Endothelial cell of umbilical vein (primary cell): ENCODE results near the gene TRIP11. TPM values are rescaled to one million over a fixed set of nuclear protein-coding genes. Genes with fewer than 3 reads are reported as not detected.

Experiments used
- BruUV-seq: library from RNA; stranded (reverse); fragments of 400-500 nt; replicated peaks from 2 replicates; lab custom pipeline; 2021; lab: Mats Ljungman, UMichigan
- CTCF ChIA-PET: fragments of 300-600, 350-600 bp; sonication (Branson Sonifier 250); formaldehyde crosslinking; loops from one replicate; lab custom pipeline; 2021; ENCODE audit warnings: antibody characterized with exemption, inconsistent platforms; lab: Charles Lee
- POLR2A ChIA-PET: fragments of 300-600, 350-600 bp; sonication (Branson Sonifier 250); formaldehyde crosslinking; loops from one replicate; lab custom pipeline; 2021; ENCODE audit warnings: antibody characterized with exemption, inconsistent platforms; lab: Charles Lee
- DNase-seq: peaks from one replicate; pipeline ENCODE4 v3.0.0-alpha.2; 2011; ENCODE audit warnings: low read depth, low spot score
- FAIRE-seq: peaks from 2 replicates; lab custom pipeline; 2011; peaks lifted over from hg19 to GRCh38; lab: Jason Lieb, UNC
- H2AFZ ChIP-seq: 2 replicates; pipeline ENCODE4 v1.6.0; 2012; ENCODE audit warnings: low read depth, low read length, control low read depth, inconsistent platforms
- H3K27ac ChIP-seq: 2 replicates; pipeline ENCODE4 v1.5.1; 2011; ENCODE audit warnings: low read depth, mild to moderate bottlenecking, control low read depth, low read length, moderate library complexity; ENCODE audit not compliant: insufficient read depth
- H3K27me3 ChIP-seq, 2 experiments: 2 replicates each; pipeline versions ENCODE4 v1.6.0 to v1.6.1; 2011; ENCODE audit warnings: low read length in 2 of 2, mixed read lengths in 1 of 2; ENCODE audit not compliant: control insufficient read depth in 2 of 2, insufficient read depth in 2 of 2
- H3K36me3 ChIP-seq, 2 experiments: 2 replicates in 1 of 2; 3 replicates in 1 of 2; pipeline ENCODE4 v1.5.1; 2011; ENCODE audit warnings: low read length in 2 of 2, mild to moderate bottlenecking in 1 of 2, moderate library complexity in 1 of 2; ENCODE audit not compliant: control insufficient read depth in 2 of 2, insufficient read depth in 2 of 2; ENCODE audit errors: extremely low read depth in 1 of 2
- H3K4me1 ChIP-seq: 3 replicates; pipeline ENCODE4 v1.5.1; 2011; ENCODE audit warnings: mild to moderate bottlenecking, low read length; ENCODE audit not compliant: control insufficient read depth, insufficient read depth; ENCODE audit errors: extremely low read depth
- H3K4me2 ChIP-seq: 2 replicates; pipeline ENCODE4 v1.6.1; 2011; ENCODE audit warnings: low read length, control low read depth, mixed read lengths; ENCODE audit not compliant: insufficient read depth
- H3K4me3 ChIP-seq, 3 experiments: fragments of 200-600 bp in 1 of 3; sonication (generic), shearing (Covaris generic) in 1 of 3; replicated peaks in 1 of 3; 2 replicates each; pipeline ENCODE4 v1.5.1; 2011 to 2016; ENCODE audit warnings: control low read depth in 3 of 3, low read length in 3 of 3, mild to moderate bottlenecking in 2 of 3, inconsistent platforms in 1 of 3, low read depth in 1 of 3, moderate library complexity in 1 of 3; ENCODE audit not compliant: insufficient read depth in 1 of 3
- H3K79me2 ChIP-seq: 2 replicates; pipeline ENCODE4 v1.6.0; 2012; ENCODE audit warnings: low read length, inconsistent platforms; ENCODE audit not compliant: control insufficient read depth, insufficient read depth
- H3K9ac ChIP-seq: replicated peaks from 2 replicates; pipeline ENCODE3; 2011; ENCODE audit warnings: low read length, control low read depth; ENCODE audit not compliant: insufficient read depth; ENCODE audit errors: extremely low read depth
- H3K9me1 ChIP-seq: replicated peaks from 3 replicates; pipeline ENCODE4 v1.6.0; 2011; ENCODE audit warnings: mild to moderate bottlenecking, low read length; ENCODE audit not compliant: control insufficient read depth, insufficient read depth; ENCODE audit errors: extremely low read depth
- H3K9me3 ChIP-seq: replicated peaks from 2 replicates; pipeline ENCODE4 v1.5.1; 2012; ENCODE audit warnings: low read length, inconsistent platforms; ENCODE audit not compliant: control insufficient read depth, insufficient read depth
- H4K20me1 ChIP-seq: replicated peaks from 2 replicates; pipeline ENCODE3; 2011; ENCODE audit warnings: mild to moderate bottlenecking, low read length; ENCODE audit not compliant: control insufficient read depth, insufficient read depth; ENCODE audit errors: extremely low read depth
- EZH2 ChIP-seq: IDR thresholded peaks from 2 replicates; pipeline ENCODE4 v1.6.1; 2012; ENCODE audit warnings: borderline replicate concordance, low read depth, mild to moderate bottlenecking, moderate library complexity, low read length, inconsistent platforms; ENCODE audit not compliant: severe bottlenecking
- FOS ChIP-seq: IDR thresholded peaks from 2 replicates; pipeline ENCODE4 v1.6.1; 2011; ENCODE audit warnings: mild to moderate bottlenecking, low read length, moderate library complexity, borderline replicate concordance; ENCODE audit not compliant: insufficient read depth
- GATA2 ChIP-seq: IDR thresholded peaks from 2 replicates; pipeline ENCODE4 v1.7.0; 2011; ENCODE audit warnings: low read depth, mild to moderate bottlenecking, moderate library complexity, mixed read lengths, low read length; ENCODE audit not compliant: insufficient read length, insufficient read depth
- JUN ChIP-seq: IDR thresholded peaks from 2 replicates; pipeline ENCODE4 v1.6.1; 2011; ENCODE audit warnings: borderline replicate concordance, low read depth; ENCODE audit not compliant: insufficient read length, insufficient read depth
- MAX ChIP-seq: IDR thresholded peaks from 2 replicates; pipeline ENCODE4 v1.6.1; 2011; ENCODE audit not compliant: insufficient read depth, insufficient read length
- MYC ChIP-seq: IDR thresholded peaks from one replicate; pipeline ENCODE4 v1.6.1; 2011; ENCODE audit warnings: mild to moderate bottlenecking, low read depth, low read length
- POLR2A ChIP-seq: IDR thresholded peaks from 2 replicates; pipeline ENCODE4 v1.6.1; 2012; ENCODE audit warnings: low read depth, mild to moderate bottlenecking, control low read depth, low read length
- POLR2AphosphoS5 ChIP-seq: IDR thresholded peaks from 2 replicates; pipeline ENCODE4 v1.6.1; 2012; ENCODE audit warnings: low read depth, mild to moderate bottlenecking, control low read depth, low read length, moderate library complexity; ENCODE audit not compliant: insufficient read depth
- dilution Hi-C: fragments of 300-500 bp; cut with MboI; formaldehyde crosslinking; loops from one replicate; pipeline ENCODE4 v1.15.0; 2019; ENCODE audit warnings: low sequenced_read_pairs; ENCODE audit not compliant: extremely low pct_ligation_motif_present
- intact Hi-C: fragments of 100-400 bp; cut with micrococcal nuclease; formaldehyde crosslinking; loops from one replicate; pipeline ENCODE4 v1.10.0; 2022
- polyA plus RNA-seq, 4 experiments: library from polyadenylated mRNA; depleted of rRNA in 3 of 4; stranded (reverse) in 3 of 4; unstranded in 1 of 4; fragments of >200 nt; gene quantifications; 2 replicates each; pipeline versions ENCODE4 v1.2.1 to v1.2.3, GENCODE V29; 2011 to 2012; ENCODE audit warnings: missing spikeins in 1 of 4
- total RNA-seq: library from RNA; stranded (reverse); gene quantifications from 2 replicates; pipeline ENCODE4 v1.2.3, GENCODE V29; 2021
- TF ChIP-seq, protein P1 (sequence below), 2 donors: IDR thresholded peaks; 1 replicate in 1 of 2; 2 replicates in 1 of 2; pipeline ENCODE4 v1.5.1; 2011; ENCODE audit warnings: low read length in 2 of 2, mild to moderate bottlenecking in 2 of 2, moderate library complexity in 2 of 2, control low read depth in 1 of 2, inconsistent platforms in 1 of 2, low read depth in 1 of 2; ENCODE audit not compliant: insufficient read depth in 1 of 2; ENCODE audit errors: extremely low read depth in 1 of 2

Gene TRIP11
- total and polyA plus RNA-seq, 2 donors (not counting 3 experiments of a cell fraction or from before 2014, with no cell fraction given) = 7.0 to 58.0 TPM

DNA sequence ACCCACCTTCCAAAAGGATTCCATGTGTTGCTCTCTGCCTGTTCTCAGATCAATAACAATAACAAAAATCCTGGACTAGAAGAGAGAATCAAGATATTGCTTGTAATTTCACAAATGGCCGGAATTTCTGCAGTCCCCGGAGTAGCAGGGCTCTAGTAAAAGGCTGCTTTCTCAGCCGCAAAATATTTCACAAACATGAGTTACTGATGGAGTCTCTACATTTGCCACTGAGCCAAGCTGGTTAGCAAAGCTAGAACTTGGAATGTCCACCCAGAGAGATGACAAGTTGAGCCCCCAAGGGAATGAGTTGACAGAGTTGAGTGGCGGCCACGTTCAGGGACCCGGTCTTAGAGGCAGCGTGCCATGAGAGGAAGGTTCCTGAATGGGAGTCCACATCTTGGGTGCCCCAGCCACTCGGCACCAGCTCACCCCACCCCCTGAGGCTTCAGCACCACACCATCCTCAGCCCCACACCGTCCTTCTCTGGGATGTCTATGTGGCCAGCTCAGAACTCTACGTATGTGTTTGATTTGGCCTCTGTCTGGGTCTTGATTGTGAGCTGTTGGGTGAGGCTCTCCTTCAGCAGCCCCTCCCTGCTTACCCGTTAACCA lies 108.3 kb downstream of the TRIP11 start:
- Histone ChIP-seq H3K9me1 (no peaks in the 10 kb centered on the region), H3K36me3 (no peaks in the 10 kb centered on the region), H3K27ac (no peak overlapping the region), H2AFZ (no peak overlapping the region), H4K20me1 (no peaks in the 10 kb centered on the region), H3K4me3 (no peak overlapping the region), H3K9ac (no peak overlapping the region), H3K27me3 (no peaks in the 10 kb centered on the region), H3K4me1 (no peaks in the 10 kb centered on the region), H3K9me3 (no peaks in the 10 kb centered on the region), H3K79me2 (no peaks in the 10 kb centered on the region), H3K4me2 (no peak overlapping the region)
- TF ChIP-seq POLR2A = no peak
- no peak for TF ChIP-seq MYC
- no peak for TF ChIP-seq POLR2AphosphoS5
- BruUV-seq = no TSS peak
- DNase-seq (no peak), FAIRE-seq (no peak)
- POLR2A ChIA-PET = no interaction called here
- intact Hi-C loops (no loop called here), dilution Hi-C loops (no loop called here)
- CTCF ChIA-PET = no interaction called here

GRCh38 chr14:91929700-91930099 lies 110.2 kb downstream of the TRIP11 start:
- ChIA-PET POLR2A (no interaction called here), CTCF (no interaction called here)
- Histone ChIP-seq H3K27ac (no peak overlapping the region), H3K9ac (no peak overlapping the region), H3K4me1 (no peaks in the 10 kb centered on the region), H3K36me3 (no peaks in the 10 kb centered on the region), H3K79me2 (no peaks in the 10 kb centered on the region), H2AFZ (no peak overlapping the region), H3K9me3 (no peaks in the 10 kb centered on the region), H4K20me1 (no peaks in the 10 kb centered on the region), H3K4me2 (no peak overlapping the region), H3K4me3 (no peak overlapping the region), H3K27me3 (no peaks in the 10 kb centered on the region), H3K9me1 (no peaks in the 10 kb centered on the region)
- no peak for FAIRE-seq
- dilution Hi-C loops = no loop called here
- no peak for DNase-seq
- no TSS peak for BruUV-seq
- no peak for TF ChIP-seq EZH2
- TF ChIP-seq, protein P1, sequence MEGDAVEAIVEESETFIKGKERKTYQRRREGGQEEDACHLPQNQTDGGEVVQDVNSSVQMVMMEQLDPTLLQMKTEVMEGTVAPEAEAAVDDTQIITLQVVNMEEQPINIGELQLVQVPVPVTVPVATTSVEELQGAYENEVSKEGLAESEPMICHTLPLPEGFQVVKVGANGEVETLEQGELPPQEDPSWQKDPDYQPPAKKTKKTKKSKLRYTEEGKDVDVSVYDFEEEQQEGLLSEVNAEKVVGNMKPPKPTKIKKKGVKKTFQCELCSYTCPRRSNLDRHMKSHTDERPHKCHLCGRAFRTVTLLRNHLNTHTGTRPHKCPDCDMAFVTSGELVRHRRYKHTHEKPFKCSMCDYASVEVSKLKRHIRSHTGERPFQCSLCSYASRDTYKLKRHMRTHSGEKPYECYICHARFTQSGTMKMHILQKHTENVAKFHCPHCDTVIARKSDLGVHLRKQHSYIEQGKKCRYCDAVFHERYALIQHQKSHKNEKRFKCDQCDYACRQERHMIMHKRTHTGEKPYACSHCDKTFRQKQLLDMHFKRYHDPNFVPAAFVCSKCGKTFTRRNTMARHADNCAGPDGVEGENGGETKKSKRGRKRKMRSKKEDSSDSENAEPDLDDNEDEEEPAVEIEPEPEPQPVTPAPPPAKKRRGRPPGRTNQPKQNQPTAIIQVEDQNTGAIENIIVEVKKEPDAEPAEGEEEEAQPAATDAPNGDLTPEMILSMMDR (IDR thresholded peaks at IDR 0.05; ENCODE audit: extremely low read depth in 1 of 2, insufficient read depth in 1 of 2, low read depth in 1 of 2, low read length in 2 of 2) = no peak
- no peak for TF ChIP-seq POLR2A
- TF ChIP-seq MYC = no peak
- TF ChIP-seq MAX = no peak
- no peak for TF ChIP-seq JUN
- TF ChIP-seq FOS = no peak
- TF ChIP-seq GATA2 = no peak
- no peak for TF ChIP-seq POLR2AphosphoS5
- intact Hi-C loops = no loop called here
